Raji (cell line): Measurements from ENCODE around the gene GTF3C1.

Source experiments
- POLR2A ChIP-seq: IDR thresholded peaks from 2 replicates; pipeline ENCODE4 v1.6.1; 2011; ENCODE audit warnings: low read depth, low read length, control low read depth; ENCODE audit not compliant: insufficient read depth

Gene GTF3C1

GRCh38 chr16:27539636-27540035 is 10.1 kb downstream of the GTF3C1 start:
- TF ChIP-seq POLR2A = no peak

GRCh38 chr16:27539120-27539519 is 10.6 kb downstream of the GTF3C1 start:
- TF ChIP-seq POLR2A = no peak

DNA sequence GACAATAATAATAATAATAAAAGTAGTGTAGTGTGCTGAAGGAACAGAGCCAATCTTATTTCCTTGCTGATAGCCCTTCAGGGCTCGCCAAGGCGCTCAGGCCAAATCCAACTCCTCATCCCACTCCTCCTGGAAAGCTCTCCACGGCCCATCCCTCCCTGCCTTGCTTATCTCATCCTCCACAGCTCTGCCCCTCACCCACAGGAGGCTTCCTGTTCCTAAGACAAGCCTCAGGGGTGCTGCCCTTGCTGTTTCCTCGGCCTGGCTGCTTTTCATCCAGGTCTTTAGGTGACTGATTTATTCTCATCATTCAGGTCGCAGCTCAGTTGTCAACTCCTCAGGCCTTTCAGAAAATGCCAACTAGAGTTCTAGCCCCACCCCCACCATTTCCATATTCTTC is 11.2 kb downstream of the GTF3C1 start:
- TF ChIP-seq POLR2A = no peak

DNA sequence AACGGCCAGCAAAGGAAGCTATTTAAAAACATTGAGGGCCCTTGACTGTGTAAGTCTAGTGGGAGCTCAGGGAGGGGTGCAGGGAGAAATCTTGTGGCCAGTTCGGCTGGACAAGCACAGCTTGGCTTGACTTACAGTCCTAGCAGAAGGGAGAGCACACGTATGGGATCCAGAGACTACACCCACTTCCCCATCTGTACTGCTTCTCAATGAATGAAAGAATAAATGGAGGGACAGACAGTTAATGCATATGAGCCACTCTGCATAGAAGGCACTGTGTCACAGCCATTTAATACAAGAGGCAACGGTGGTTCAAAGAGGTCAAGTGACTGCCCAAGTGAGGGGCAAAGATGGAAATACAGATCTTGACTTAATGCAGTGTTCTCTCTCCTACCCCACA is 15.5 kb downstream of the GTF3C1 start:
- TF ChIP-seq POLR2A = no peak

- no peak for TF ChIP-seq POLR2A
Observed at GRCh38 chr16:27531826-27532800, 17.6 kb downstream of the GTF3C1 start.

DNA sequence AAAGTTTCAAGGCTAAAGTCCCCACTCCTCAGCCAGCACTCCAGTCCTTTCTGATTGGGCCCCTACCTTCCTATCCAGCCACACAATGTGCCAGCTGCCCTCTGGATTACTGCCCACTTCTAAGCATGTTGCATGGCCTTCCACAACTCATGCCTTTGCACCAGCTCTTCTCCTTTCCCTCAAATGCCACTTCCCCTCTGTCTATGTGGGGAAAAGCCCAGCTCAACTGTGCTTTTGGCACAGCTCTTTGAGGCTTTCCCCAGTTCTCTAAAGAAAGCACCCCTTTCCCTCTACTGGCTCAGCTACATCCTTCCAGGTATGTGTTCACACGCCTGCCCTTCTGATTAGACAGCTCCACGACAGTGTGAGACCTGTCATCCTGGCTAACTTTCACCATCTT is 18.5 kb downstream of the GTF3C1 start:
- TF ChIP-seq POLR2A = no peak

- TF ChIP-seq POLR2A = no peak
Observed at GRCh38 chr16:27529962-27530361, 19.8 kb downstream of the GTF3C1 start.

DNA sequence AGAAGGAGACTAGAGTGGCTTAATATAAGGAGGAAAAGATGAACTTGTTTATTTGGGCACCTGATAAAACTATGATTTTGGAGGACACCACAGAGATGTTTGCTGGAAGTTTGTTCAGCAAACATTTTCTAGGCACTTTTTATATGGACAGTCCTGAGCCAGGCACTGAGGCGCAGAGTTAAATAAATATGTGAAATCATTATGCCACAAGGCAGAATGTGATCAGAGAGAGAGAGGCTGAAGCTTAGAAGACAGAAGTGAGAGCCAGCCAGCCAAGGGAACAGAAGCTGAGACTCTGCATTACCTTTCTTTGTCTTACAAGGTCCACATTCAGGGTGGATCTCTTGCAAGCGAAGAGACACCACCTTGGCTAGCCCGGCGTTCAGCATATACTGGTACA is 21.4 kb downstream of the GTF3C1 start:
- no peak for TF ChIP-seq POLR2A

DNA sequence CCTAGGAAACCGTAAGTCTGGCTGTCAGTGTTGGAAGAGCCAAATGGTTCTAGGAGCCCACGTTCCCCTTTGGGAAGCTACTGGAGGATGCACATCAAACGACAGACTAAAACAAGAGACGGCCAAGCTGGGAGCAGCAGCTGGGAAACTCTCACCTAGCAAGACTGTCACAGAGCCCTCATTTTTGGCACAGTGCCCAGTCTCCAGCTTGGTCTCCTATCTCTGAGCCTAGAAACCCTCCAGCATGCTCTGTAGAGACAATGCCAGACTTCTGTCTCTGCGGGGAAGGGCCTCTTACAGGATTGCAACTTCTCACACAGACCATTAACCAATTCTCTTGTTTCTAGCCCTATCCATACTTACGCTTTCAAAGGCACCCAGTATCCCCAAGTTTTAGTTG is 23.5 kb downstream of the GTF3C1 start:
- TF ChIP-seq POLR2A = no peak

- TF ChIP-seq POLR2A = no peak
Observed at GRCh38 chr16:27522173-27522707, 27.5 kb downstream of the GTF3C1 start.

GRCh38 chr16:27520982-27521673 is 28.6 kb downstream of the GTF3C1 start:
- no peak for TF ChIP-seq POLR2A

DNA sequence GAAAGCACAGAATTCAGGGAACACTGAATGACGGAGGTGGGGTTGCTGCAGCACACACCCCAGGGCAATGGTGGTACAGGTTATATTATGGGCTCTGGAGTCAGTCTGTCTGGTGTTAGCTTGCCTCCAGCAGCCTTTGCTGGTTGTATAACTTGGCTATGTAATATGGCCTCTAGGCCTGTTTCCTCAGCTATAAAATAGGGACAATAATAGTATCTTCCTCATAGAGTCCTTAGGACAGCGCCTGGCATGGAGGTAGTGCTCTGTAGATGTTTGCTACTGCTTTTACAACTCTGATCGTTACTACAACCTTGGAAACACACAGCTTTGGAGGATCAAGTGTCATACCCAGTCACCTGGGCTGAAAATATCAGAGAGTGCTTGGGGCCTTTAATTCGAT is 31.5 kb downstream of the GTF3C1 start:
- TF ChIP-seq POLR2A = no peak

DNA sequence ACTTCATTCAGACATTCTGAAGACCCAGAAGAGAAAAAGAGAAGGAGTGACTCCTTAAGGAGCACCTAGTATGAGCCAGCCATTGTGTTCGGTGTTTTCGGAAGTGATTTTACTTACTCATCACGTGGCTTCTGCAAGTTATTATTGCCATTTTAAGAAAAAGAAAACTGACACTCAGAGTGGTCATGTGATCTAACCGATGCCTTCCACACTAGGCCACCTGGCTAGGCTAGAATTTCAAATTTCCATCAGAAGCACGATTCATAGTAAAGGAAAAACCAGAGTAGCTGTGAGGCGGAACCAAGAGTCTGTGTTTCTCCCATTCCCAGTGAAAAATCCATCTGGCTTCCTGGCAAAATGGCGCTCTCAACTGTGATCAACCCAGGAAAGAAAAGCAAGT is 32.0 kb downstream of the GTF3C1 start:
- no peak for TF ChIP-seq POLR2A

DNA sequence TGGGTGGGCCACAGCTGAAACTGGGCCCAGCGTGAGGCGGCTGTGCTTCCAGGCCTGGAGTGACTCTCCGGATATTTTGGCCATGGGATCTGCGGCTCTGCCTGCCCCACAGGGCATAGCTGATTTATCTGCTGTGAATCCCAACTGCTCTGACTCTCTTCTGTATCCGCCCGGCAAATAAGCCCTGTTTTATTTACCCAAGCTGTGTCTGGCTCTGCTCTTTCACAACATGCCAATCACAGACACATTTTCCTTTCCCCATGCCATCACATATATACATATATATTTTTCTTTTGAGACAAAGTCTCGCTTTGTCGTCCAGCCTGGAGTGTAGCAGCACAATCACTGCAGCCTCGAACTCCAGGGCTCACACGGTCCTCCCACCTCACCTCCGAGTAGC is 33.3 kb downstream of the GTF3C1 start:
- TF ChIP-seq POLR2A = no peak

GRCh38 chr16:27515874-27516353 is 33.8 kb downstream of the GTF3C1 start:
- TF ChIP-seq POLR2A = no peak

GRCh38 chr16:27514806-27515205 is 34.9 kb downstream of the GTF3C1 start:
- no peak for TF ChIP-seq POLR2A
